Inferior parietal cortex (tissue), 1 donor: Measurements from ENCODE around the gene KIAA1755.

Experiments
- DNase-seq: peaks from one replicate; pipeline ENCODE4 v3.0.0-alpha.2; 2016; ENCODE audit errors: extremely low spot score

Gene KIAA1755

DNA sequence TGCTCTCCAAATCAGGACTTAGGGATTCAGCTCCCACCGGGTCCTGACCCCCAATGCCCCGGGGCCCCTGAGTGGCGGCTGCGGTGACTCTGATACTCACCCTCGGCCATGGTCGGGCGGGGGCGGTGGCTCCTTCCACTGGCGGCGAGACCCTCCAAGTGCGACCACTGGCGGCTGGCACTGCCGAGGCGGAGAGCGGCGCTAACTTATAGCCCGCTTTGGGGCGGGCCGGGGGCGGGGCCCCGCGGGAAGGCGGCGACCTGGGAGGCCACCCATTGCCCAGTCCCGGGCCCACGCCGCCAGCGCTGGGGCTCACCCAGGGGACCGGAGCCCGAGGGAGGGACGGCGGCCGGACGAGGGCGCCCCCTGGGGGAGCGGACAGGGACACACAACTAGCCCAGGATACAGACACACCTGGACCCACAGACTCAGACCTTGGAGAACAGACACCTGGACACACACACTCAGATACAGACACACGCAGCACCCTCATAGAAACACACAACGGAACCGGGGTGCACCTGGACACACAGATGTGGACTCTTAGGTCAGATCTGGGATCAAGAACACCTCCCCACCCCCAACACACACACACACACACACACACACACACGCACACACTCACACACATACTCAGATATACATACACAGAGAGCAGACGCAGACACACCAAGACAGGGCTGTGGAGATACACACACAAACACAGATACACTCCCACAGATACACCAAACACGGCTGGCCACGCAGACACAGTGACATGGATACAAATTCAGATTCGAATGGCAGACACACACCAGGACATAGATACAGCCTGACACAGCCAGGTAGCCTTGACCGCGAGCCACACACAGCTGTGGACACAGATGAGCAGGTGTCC, 95.2 kb downstream of the KIAA1755 start, which contains the start of gene TGM2:
TGM2 (minus strand) TSS at position 182 of the 877 bp plus-strand sequence; CDS start at position 110, 72 bp downstream.
- no peak for DNase-seq

DNA sequence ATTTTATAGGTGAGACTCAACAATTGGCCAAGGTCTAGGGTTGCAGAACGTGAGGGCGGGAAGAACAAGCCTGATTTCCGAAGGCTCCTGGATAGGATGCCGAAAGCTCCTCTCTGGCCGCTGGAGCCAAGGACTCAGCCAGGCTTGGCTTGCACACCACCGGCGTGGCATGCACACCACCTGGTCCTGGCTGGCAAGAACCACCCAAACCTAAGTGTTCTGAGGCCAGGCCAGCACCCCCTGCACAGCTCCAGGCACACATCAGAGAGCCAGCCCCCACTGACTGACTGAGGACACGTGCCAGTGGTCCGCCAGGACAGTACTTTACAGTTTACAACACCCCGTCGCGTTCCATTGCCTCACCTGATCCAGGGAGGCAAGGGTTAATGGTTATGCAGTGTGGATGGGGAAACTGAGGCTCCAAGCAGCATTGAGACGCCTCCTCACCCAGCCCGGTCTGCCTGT, 95.9 kb downstream of the KIAA1755 start:
- no peak for DNase-seq

DNA sequence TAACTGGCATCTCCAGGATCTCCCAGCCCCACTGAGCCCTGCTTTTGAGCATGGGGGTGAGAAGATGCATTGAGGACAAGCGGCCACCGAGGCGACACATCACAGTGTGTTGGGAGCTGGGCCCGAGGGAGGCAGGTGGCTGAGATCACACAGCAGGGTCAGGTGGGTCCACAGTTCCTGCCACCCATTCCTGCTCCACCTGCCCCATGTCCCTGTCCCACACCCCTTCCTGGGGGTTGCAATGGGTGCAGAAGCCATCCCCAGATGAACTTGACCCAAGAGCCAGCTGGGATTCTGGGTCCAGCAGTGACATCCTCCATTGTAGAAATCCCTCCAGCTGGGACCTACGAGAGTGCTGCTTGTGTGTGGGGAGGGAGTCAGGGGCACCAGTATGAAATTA, 96.5 kb downstream of the KIAA1755 start:
- no peak for DNase-seq

DNA sequence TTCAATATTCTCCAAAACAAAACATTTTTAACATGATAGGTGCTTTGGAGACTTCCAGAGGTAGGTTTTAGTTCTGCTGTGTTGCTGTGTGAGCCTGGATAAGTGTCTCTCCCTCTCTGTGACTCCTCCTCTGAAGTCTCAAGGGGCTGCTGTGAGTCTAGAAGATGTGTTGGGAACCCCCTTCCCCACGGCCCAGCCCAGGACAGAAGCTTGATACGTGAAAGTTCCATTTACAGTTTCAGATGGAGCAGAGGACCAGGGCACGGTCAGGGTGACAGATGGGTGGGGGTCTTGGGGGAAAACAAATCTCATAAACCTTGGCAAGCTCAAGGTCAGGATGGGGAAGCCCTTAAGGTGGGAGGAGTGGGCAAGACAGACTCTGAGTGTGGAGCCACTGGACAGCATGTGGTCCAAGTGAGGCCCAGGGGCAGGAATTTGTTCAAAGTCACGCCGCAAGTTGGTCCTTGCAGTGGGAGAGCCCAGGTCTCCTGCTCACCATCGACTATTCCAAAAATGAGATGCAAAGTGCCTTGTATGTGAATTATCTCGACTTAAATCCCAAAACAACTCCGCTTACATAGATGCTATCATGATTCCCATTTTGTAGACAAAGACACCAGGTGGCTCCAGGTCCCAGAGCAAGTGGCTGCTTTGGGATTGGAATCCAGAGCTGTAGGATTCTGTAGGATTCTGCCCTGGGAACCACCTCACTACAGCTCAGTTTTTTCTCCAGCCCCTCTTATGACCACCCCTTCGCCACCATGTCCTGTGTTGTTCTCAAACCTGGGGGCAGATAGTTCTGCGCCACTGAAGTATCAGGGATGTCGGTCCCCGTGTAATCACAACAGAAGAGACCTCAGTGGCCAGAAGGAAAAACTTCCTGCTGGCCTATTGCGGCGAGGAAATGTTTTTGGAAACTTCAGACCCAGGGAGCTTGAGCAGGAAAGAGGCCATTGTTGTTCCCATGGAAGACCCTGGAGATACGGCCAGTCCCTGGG, 97.4 kb downstream of the KIAA1755 start:
- DNase-seq, result no peak

DNA sequence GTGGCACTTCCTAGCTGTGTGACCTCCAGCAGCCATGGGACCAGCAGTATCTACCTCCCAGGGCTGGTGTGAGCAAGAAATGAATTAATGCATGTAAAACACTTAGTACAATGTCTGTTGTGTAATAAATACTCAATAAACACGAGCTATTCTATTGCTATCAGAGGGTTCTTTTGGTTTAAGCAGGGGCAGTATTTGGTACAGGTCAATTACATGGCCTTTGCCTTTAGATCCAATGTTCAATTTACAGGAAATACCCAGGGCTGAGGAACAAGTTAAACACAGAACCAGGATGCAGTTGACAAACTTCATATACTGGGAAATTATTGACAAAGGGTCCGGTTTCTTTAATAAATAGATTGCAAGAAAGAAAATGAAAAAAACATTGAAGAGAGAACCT, 98.4 kb downstream of the KIAA1755 start:
- no peak for DNase-seq

DNA sequence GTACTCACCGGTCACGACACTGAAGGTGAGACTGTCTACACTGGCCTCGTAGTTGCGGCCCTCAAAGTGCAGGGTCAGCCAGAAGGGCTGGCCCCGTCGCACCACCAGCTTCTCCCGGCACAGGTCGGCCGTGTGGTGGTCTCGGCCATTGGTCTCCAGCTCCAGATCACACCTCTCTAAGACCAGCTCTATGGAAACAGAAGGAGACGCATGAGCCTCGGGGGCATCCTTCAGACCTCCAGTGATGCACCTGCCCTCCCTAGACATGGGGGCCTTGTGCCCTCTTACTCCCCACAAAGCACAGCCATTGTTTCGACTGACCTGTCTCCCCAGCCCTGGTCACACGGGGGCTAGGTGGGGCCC, 99.1 kb downstream of the KIAA1755 start:
- DNase-seq, result no peak
